Measurements from ENCODE around the gene B3GNT2. TPM values are rescaled to one million over a fixed set of nuclear protein-coding genes. Genes with fewer than 3 reads are reported as not detected.

B3GNT2 gene
- total and polyA plus RNA-seq, 2 of the 4 experiments (the other 2 are of a cell fraction) = 5.0 to 11.1 TPM

DNA sequence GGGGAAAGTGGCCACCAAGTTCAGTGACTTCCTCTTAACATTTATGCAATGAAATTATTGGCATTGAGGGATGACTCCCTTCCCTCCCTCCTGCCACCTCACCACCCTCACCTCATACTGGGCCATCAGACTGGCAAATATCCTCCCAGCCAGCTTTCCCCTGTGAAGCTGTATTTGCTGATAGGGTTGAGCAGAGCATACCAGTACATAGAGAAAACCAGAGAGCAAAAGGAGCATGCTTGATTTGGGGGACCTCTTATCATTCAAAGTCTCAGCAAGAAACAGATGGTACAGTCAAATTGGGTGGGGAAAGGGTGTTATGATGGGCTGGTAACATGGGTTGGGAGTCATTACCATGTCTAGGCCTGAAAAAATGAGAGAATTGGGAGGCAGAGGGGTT is 19.1 kb upstream of the B3GNT2 start:
- no peak overlapping the region for H4K91ac ChIP-seq (ENCODE audit: insufficient read depth, low read depth, low read length)
- no peak overlapping the region for H3K27ac ChIP-seq (ENCODE audit: insufficient read depth, low read length)
- no peak overlapping the region for H3K18ac ChIP-seq (ENCODE audit: low read depth, low read length)
- no peak overlapping the region for H2BK20ac ChIP-seq (ENCODE audit: low read depth, low read length)
- ChIA-PET POLR2A (ENCODE audit: unreplicated experiment) (no interaction called here), CTCF (interaction anchor here (0.5 kb wide), 1 partner anchor 22 kb away, joined by 3 read pairs; no protein-coding TSS in a partner anchor)
- no peak overlapping the region for H2BK120ac ChIP-seq (ENCODE audit: low read depth, low read length)
- H3K23ac ChIP-seq (ENCODE audit: low read depth, low read length) = no peak overlapping the region
- H3K79me1 ChIP-seq (ENCODE audit: low read depth in 1 of 2, low read length in 2 of 2) = no peaks in the 10 kb centered on the region
- no peak overlapping the region for H2AK9ac ChIP-seq (replicated peaks; ENCODE audit: low read depth, low read length, poor library complexity)
- TF ChIP-seq SMC3 (IDR thresholded peaks at IDR 0.05; ENCODE audit: low read depth, low read length) (no peak), MAZ (IDR thresholded peaks at IDR 0.05; ENCODE audit: borderline replicate concordance, low read depth, low read length) (no peak), POLR2A (IDR thresholded peaks at IDR 0.05; ENCODE audit: low read depth, low read length) (no peak), RCOR1 (IDR thresholded peaks at IDR 0.05; ENCODE audit: insufficient replicate concordance, low read length) (no peak), FOS (IDR thresholded peaks at IDR 0.05; ENCODE audit: low read depth, low read length) (no peak), MAFK (IDR thresholded peaks at IDR 0.05; ENCODE audit: low read depth, low read length) (no peak)
- H3K9me3 ChIP-seq (ENCODE audit: control insufficient read depth, insufficient read depth, low read length) = no peaks in the 10 kb centered on the region
- no peak overlapping the region for H2BK5ac ChIP-seq (ENCODE audit: low read depth, low read length, poor library complexity, severe bottlenecking)
- H4K8ac ChIP-seq (ENCODE audit: low read depth in 2 of 2, low read length in 2 of 2) = no peak overlapping the region
- H2BK15ac ChIP-seq (ENCODE audit: low read depth, low read length) = no peak overlapping the region
- H2AFZ ChIP-seq (replicated peaks; ENCODE audit: low read length, poor library complexity) = no peak overlapping the region
- BruUV-seq (replicated peaks) = no TSS peak
- H3K27me3 ChIP-seq (ENCODE audit: control insufficient read depth, insufficient read depth, low read length) = no peaks in the 10 kb centered on the region; the same call in 1 of the 2 replicates
- H3K9ac ChIP-seq (ENCODE audit: low read depth, low read length) = no peak overlapping the region
- H3K56ac ChIP-seq (ENCODE audit: extremely low read depth, insufficient read depth, low read length) = no peak overlapping the region
- no peak overlapping the region for H3K4me2 ChIP-seq (ENCODE audit: low read depth, low read length)
- H3K4me3 ChIP-seq (ENCODE audit: insufficient read depth, low read depth, low read length) = no peak overlapping the region
- no peaks in the 10 kb centered on the region for H3K4me1 ChIP-seq (ENCODE audit: control insufficient read depth, insufficient read depth, low read length)
- H3K4ac ChIP-seq (ENCODE audit: low read depth, low read length) = no peak overlapping the region
- in situ Hi-C loops (cut with MboI; ENCODE audit: low sequenced_read_pairs) = no loop called here
- intact Hi-C loops (cut with micrococcal nuclease) = no loop called here
- ATAC-seq (ENCODE audit: low read depth) = no peak
- no peaks in the 10 kb centered on the region for H3K9me1 ChIP-seq (ENCODE audit: insufficient read depth, low read length)
- H4K5ac ChIP-seq (ENCODE audit: low read depth, low read length) = no peak overlapping the region
- no peak overlapping the region for H3K14ac ChIP-seq (replicated peaks; ENCODE audit: low read depth, low read length)
- H2AK5ac ChIP-seq (ENCODE audit: low read depth, low read length) = no peak overlapping the region
- no peaks in the 10 kb centered on the region for H3K36me3 ChIP-seq (ENCODE audit: control insufficient read depth, insufficient read depth, low read length)
- H4K20me1 ChIP-seq (ENCODE audit: insufficient read depth, low read length) = no peaks in the 10 kb centered on the region
- dilution Hi-C loops (cut with HindIII; ENCODE audit: low sequenced_read_pairs, unreplicated experiment) = no loop called here
- no peak for DNase-seq
